Bone marrow (tissue), 2 donors: ENCODE measurements around the gene XRCC4.
A peak's percentile ranks its signal among the peaks of the same experiment; 100 is the strongest.

ENCODE experiments used
- DNase-seq, 2 donors: peaks; one replicate each; lab custom pipeline; 2025; lab: John Stamatoyannopoulos, UW

Gene XRCC4

DNA sequence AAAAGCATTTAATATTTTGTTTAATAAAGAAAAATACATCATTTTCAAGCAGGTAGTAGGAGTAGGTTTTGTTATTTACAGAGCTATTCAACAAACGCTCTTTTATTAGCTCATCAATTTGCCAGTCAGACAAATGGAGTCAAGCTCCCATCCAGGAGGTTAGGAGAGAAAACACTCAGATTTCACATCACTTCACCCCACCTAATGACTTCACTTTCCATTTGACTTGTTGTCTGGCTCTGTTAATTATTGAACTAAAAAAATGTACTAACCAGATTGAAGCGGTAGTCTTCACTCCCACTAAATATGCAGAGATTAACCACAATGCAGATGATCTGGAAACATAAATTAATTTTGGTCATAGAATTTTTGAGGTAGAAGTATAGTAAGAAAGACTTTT, 200.6 kb downstream of the XRCC4 start:
- no peak for DNase-seq

DNA sequence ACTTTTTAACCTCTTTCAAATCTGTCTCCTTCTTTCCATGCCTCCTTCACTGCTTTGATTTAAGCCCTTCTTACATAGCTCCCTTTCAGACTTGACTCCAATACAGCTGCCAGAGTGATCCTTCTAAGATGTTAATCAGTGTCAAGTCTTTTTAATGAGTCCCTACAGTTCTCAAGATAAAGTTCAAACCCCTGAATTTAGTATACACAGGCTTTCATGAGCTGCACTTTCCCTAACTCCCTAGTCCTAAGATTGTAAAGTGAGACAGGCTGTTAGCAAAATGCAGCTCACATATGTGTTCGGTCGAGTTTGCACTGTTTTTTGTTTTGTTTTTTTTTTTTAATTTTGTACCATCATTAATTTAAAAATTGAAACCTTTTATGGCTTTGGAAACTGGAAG, 203.8 kb downstream of the XRCC4 start:
- no peak for DNase-seq

DNA sequence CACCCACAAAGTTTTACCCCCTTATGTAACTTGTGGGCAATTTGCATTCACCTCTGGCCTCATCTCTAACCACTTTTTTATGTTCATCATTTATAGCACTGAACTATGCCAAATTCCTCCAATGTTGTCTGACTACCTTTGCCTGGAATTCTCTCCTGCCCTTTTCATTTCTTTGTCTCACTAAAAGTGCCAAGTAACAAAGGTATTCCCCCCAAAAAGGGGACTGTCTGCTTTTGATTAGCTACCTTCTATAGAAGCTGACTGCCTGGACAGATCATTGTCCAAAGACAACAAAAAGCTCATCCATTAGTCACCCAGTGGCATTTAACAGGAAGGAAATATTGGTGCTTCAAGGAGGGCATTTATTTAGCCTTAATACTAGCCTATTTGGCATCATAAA, 204.3 kb downstream of the XRCC4 start:
- DNase-seq = no peak

DNA sequence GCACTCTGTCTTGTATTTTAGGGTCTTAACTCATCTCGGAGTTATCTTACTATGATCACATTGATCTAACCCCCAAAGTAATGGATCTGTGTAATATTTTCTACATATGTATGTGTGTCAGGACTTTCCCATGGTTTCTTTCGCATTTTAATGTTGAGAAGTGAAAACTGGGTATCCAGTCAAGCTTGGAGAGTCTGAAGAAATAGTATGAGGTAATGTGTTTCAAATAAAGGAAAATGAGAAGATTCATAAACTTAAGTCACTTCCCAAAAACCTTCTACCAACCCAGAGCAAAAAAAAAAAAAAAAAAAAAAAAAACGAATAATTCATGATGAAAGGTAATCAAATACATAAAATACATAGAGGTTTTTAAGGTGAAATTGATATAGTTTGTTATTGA, 206.4 kb downstream of the XRCC4 start:
- no peak for DNase-seq

DNA sequence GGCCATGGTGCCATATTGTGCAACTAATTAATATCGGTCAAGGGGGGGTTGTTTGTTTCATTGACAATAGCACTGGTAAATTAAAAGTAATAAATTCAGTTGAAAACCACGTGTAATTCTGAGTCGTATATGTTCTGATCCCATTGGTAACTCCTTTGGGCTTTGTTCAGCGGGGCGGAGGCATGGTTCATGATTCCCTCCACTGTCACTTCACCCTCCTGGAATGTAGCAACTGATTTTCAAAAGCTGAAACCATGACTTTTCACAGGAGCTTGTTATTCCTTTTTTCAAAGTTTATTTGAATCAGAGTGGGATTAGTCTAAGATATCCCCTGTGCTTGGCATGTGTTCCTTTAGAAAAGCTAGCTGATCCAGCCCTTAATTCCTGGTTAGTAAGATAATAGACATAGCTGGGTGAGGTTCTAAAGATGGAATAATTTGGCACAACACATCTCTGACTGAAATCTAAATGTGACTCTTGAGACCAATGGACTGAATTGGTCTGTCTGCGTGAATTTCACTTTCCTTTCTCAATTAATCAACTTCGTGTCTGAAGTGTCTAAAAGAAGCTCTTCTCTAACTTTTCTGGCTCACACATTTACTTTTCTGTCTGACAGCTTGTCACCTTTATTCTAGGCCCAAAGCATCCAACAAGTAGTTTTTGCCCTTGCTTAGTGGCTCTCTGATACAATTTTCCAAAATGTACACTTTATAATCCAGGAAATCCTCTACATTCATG, 208.5 kb downstream of the XRCC4 start:
- no peak for DNase-seq

DNA sequence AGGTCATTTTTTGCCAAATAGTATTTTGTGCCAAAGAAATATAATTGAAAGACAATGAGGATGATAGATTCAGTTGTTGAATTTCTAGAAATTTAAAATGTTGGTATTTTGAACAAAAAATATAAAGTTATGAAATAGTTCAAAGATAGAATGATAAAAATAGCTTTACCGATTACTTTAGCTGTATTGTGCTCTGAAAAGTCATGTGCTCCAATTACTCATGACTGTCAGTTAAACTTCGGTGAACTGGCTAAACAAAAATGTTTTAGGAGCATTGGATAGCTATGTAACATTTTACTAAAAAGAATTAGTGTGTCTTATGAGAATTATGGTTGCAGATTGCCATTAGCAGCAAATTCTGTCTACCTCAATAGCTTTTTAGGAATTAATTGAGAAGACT, 216.9 kb downstream of the XRCC4 start:
- DNase-seq = no peak

DNA sequence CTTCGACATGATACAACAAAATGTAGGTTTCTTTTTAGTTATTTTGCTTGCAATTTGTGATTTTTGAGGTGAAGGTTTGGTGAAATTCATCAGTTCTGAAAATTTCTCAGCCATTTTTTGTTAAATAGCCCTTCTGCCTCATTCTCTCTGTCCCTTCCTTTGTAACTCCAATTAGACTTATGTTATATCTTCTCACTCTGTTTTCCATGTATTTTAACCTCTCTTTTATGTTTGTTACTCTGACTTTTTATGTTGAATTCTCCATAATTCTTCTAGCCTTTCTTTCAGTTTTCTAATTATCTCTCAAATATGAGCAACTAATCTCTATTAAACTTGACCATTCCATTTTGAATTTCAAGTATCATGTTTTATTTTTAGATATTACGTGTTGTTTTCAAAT, 222.0 kb downstream of the XRCC4 start:
- no peak for DNase-seq

DNA sequence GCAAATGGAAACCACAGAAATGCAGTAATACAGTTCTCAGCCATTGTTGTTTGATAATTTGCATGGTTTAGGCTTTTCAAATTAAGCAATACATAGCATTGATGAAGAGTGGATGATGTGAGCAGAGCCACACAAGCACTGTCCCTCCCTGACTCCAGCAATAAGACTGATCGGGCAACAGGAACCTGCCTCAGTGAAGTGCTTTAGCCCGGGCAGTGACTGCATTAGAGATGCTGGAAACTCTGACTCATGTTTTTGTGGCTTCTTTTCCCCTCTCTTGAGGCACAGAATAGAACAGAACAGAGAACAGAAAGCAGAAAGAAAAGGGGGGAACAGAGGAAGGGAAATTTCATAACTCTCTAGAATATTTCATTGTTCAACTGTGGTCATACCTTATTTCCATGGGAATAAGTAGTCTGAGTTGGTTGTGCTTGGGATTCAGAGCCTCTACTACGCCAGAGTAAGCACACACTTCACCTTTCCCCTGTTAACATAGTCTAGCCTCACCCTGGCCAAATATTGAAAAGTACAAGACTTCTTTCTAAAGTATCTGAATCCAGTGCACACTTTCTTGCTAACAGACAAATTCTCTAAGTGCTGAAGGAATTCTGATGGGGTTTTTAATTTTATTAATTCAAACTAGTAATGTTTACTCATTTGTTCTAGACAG, 229.4 kb downstream of the XRCC4 start:
- peak in 1 of 2 donors; percentile 31 for DNase-seq

DNA sequence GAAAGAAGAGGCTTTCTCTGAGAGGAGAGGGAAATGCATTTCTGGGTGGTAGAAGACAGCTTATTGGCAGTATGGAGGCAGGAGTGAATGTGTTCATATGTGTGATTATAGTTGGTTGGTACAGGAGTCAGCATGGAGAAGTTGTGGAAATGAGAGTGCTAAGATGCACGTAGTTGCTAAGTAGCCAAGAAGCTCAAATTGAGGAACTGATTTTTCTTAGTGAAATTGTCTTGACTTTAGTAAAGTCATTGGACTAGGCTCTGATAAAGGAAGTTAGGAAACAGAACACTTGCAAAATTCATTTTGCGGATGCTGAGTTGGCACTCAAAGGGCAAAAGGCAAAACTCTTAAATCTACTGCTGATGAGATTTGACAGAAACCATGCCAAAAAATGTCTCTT, 235.3 kb downstream of the XRCC4 start:
- DNase-seq = no peak

DNA sequence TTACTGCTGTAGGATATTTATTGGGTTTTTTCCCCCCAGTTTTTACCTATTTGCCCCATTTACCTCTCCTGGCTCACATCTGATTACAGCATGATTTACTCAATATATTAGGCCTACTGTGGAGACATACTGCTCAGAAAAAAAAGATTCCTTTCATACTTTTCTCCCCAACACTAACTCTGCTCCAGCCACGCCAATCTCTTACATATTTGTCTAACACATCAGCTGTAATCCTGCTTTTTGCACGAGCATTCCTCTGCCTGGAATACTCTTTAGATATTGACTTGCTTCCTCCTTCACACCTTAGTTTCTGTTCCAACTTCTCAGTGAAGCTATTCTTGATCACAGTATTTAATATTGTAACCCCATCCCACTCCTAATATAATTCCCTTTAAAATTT, 236.1 kb downstream of the XRCC4 start:
- DNase-seq = no peak

DNA sequence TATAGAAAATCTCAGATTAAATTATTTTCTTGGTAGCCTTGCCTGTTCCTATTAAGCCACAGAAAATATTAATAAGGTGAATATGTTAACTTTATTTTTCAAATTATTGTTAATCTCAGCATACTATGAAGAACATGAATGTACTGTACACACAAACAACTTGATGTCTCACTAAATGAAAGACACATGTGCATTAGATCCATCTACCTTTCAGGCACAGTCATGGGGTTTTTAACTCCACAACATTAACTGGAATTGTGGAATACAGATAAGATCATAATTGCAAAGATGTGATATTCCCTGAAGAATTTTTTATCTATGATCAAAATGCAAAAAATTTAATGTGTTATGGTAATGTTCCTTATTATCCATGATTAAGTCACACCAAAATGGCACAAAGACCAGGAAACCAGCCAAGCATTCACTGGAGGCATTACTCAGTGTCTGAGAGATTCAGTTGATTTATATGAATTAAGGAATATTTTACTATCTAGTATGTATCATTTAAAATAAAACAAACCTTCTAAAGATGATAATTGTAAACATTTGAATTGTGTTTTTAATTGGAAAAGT, 244.2 kb downstream of the XRCC4 start:
- no peak for DNase-seq

DNA sequence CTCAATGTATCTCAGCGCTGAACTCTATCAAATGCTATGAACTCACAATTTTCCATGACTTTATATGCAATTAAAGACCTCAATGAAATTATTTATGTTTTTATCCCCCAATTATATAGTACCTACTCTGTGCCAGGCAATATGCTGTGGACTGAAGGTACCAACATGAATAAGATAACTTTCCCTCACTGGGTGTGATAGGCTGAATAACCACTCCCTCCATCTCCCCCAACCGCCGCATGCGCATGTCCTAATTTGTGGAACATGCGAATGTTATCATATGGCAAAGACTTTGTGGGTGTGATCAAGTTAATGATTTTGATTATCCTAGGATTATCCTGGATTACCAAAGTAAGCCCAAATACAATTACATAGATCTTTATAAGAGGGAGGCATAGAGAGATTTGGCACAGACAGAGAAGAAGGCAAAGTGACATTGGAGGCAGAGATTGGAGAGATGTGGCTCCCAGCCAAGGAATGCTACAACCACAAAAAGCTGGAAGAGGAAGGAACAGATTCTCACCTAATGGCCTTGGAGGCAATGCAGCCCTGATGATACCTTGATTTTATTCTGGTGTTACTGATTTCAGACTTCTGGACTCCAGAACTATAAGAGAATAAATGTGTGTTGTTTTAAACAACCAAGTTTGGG, 245.1 kb downstream of the XRCC4 start:
- DNase-seq = no peak

DNA sequence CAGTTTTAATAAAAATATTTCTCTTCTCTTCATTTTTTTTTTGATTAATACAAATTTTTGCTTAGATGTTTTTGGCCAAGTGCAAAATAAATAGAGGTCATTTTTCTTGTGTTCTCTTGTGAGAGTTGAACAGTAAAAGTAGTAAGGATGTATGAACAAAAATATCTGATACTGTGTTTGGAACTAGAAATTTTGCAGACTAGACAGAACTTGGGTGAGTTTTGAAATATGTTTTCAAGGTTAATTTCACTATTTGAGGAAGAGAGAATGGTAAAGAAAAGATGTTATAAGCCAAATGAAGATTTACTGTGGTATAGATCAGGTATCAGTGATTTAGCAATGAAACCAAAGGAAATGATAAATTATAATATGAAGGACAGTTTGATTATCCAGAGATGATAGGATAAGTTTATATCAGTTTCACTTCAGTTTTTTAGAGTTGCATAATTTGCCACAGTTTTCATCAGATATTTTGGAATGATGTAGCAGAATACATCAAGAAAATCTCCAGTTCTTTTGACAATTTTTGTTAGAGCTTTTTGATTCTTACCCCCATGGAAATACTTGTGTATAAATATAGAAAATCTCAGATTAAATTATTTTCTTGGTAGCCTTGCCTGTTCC, 246.3 kb downstream of the XRCC4 start:
- DNase-seq = no peak

DNA sequence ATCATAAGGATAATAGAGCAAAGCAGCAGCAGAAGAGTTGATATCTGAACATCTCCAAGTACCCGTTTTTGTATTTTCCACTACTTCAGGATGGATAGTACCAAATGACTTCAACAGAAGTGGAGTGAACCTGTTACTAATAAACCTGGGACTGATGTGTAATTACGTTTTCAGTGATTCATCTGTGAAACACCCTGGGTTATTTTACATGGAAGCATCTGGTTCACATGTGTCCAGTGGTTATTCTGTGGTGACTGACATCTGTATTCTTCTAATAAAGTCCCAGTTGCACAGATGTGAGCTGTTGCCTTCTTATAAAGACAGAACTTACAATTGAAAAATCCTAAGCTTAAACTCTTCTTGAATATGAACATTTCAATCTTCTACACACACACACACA, 254.5 kb downstream of the XRCC4 start:
- no peak for DNase-seq

DNA sequence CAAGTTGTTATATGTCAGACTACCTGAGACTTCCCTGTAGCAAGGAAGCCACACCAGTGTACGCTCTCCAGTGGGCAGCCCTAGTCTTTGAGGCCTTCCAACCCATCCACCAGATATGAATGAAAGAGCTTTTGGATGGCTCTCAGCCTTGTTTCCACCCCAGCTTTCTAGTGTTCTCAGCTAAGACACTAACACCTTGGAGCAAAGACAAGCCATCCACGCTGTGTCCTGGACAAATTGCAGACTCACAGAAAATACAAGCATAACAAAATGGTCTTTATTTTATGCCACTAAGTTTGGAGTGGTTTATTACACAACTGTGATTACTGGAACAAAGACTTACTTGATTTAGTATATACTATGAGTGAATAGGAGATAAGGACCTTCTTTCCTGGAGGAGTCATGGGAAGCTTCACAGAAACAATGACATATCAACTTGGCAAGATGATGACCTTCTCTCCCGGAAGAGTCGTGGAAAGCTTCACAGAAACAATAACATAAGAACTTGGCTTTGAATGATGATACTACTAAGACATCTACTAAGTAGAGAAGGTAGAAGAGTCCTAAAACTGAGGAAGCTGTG, 260.2 kb downstream of the XRCC4 start:
- DNase-seq = no peak

DNA sequence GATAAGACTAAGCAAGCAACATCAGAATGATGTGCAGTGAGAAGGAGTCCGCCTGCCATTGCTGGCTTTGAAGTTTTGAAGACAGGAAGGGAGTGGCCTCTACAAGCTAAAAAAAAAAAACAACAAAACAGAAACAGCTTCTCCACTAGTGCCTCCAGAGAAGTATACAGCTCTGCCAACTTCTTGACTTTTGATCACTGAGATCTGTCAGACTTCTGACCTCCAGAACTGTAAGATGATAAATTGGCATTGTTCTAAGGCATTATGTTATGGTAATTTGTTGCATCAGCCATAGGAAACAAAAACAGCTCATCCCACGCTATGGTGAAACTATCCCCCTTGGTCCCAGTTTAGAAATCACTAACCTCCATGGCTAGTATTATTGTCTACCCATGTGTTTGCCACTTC, 263.2 kb downstream of the XRCC4 start:
- DNase-seq = no peak

DNA sequence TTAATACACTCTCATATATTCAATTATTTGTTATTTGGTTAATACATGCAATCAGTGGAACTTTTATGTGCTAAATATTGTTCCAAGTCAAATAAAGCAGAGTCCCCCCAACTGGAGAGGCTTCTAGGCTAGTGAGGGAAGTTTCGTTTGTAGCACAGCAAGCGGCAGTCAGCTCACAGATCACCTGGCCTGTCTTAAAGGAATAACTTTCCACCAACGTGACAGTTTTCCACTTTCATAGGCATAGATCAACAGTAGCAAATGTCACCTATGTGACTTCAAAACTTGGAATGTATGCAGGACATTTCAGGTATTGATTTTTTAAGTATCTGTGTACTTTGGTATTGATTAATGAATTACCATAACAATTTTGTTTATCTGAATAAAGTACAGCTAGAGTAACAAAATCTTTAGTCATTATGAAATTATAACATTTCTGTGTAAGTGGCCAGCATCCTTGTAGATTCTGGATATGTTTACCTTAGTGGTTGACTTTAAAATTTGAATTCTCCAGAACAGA, 264.5 kb downstream of the XRCC4 start:
- no peak for DNase-seq

DNA sequence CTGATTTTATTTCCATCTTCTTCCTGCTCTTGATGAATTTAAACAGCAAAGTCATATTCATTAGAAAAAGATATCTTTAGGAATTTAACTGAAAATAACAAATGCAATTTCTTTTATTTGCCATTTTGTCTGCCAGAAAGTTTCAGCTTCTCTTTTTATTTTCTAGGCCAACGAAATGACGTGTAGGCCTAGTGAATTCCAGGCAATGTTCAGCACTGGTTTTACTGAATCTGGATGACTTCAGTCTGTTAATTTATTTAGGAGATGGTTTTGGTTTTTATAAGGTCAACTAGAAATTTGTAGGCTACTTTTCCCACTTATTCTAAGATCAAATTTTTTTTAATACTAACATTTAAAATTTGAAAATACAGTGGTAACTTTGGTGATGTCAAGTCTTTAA, 265.1 kb downstream of the XRCC4 start:
- no peak for DNase-seq

DNA sequence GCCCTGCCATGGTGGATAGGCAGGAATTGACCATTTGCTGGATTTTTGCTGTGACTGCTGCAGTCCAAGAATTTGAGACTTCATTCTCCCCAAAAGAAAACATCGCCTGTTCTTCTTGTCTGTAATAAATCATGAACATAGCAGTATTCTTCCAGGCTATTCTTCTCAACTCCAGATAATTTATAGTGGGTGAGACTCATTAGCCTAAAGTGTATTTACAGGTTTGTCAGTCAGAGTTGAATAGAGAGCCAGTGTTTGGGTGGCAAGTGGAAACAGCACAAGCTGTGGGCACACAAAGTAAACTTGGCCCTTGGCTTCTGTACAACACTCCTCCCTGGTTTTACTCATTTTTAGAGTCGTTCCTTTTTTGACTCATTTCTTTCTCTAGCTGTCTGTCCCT, 266.0 kb downstream of the XRCC4 start:
- no peak for DNase-seq

DNA sequence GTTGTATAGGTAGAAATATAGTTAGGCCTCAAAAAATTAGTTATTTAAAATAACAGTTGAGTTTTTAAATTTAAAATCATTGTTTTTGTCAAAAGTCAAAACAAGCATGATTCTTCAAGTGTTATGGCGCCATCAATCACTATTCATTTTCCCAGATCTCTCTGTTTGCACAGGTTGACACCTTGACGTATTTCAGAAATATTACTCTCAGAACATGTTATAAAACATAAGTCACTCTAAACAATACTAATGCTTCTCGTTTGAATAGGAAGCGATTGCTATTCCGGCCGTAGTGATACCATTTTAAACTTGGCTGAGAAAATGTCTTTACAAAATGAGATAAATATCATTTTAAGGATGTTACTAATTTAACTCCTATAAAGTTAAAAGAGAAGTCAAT, 268.1 kb downstream of the XRCC4 start:
- no peak for DNase-seq

DNA sequence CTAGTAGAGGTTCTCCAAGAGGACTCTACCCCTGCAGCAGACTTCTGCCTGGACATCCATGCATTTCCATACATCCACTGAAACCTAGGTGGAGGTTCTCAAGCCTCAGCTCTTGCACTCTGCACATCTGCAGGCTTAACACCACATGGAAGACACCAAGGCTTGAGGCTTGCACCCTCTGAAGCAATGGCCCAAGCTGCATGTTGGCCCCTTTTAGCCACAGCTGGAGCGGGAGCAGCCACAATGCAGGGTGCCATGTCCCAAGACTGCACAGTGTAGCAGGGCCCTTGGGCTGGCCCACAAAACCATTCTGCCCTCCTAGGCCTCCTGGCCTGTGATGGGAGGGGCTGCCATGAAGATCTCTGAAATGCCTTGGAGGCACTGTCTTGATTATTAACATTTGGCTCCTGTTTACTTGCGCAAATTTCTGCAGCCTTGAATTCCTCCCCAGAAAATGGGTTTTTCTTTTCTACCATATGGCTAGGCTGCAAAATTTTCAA, 271.0 kb downstream of the XRCC4 start:
- no peak for DNase-seq

DNA sequence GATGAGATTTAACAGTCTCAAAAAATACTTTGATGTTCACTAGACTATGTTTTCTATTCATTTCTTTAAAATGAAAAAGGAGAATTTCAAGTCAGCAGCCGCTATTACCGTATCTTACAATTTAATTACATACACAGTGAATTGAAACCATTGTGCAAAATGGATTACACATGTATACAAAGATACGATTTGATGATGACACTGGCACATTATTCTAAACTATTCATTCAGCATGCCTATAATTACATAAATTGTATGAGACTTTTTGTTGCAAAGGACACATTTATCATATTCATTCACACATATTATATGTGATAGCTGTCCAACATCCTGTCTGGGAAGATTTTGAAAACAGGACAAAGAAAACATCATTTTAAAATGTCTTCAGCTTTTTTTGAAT, 275.9 kb downstream of the XRCC4 start:
- no peak for DNase-seq
